Measurements from ENCODE around the gene LRRC36.
A peak's percentile ranks its signal among the peaks of the same experiment; 100 is the strongest.
"Not testable (repeated sequence)": the region's sequence is repeated elsewhere in the genome, so short reads cannot be mapped to it uniquely, and the experiment has no call there.

LRRC36 gene

DNA sequence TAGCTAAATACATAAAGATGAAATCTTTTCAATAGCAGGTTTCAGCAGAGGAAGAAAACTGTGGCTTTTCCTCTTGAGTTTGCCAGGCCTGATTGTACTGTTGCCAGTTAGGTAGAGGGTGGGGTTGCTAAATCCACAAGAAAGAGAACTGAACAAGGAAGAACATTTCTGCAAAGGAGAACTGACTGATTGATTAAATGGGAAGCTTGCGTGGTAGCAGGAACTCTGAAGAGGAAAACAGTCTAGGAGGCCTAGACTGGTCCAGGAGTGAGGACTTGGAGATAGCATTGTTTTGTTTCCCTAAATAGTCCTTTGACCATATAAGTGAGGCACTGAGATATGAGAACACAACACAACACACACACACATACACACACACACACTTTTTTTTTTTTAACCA lies 18.8 kb downstream of the LRRC36 start:
- no peak for FAIRE-seq

DNA sequence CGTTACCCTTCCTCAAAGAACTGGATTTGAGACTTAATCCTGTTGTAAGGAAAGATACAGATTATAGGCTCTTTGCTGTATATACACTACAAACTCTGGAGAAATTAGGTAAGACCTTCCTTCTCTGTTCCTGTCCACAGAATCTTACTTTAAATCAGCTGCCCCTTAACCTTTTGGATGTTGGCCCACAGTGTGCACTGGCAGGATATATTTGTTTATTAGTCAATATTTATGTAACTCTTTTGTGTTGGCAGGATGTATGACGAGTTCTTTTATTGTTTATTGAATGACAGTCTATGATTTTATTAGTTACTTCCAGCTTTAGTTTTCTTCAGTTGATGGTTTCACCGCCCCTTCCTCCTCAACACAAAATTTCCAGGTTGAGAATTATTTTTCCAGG lies 19.7 kb downstream of the LRRC36 start:
- no peak for FAIRE-seq

GRCh38 chr16:67349172-67349571 lies 22.6 kb downstream of the LRRC36 start:
- no peak for FAIRE-seq

DNA sequence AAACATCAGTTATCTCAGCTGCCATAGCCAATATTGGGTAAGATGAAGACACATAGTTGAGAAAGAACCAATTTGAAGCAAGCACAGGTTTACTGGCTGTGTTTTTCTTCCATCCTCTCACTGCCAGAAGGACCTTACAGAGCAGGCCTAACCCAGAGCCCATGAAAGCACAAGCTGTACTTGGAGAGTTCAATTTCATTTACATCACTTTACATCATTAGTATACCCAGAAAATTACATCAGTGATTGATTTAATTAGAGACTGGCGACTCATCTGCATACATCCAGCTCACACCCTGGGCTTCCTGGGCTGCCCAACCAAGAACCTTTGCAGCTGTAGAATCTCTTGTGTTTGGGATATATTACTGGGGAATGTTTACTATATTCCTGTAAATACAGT lies 23.7 kb downstream of the LRRC36 start:
- FAIRE-seq = no peak

GRCh38 chr16:67352463-67352862 lies 25.8 kb downstream of the LRRC36 start:
- not testable (repeated sequence) for FAIRE-seq

GRCh38 chr16:67356396-67356795 lies 29.8 kb downstream of the LRRC36 start:
- FAIRE-seq = no peak

DNA sequence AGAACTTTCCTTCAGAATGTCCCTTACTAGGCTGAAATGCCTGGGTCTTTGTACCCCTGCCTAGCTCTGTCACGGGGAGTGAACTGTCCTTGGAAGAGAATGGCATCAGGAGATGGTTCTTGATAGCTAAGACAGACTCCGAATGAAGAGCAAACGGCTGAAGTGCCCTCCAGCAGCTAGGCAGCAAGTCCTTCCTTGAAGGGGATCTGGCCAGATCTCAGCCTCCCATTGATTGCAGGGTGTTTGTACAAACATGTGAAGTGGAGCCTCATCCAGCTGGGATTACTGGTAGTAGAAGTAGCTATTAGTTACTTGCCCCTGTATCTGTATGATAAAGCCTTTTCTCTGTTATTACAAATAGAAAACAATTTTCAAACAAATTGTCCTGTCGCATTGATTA lies 30.9 kb downstream of the LRRC36 start:
- FAIRE-seq = no peak

- not testable (repeated sequence) for FAIRE-seq
Observed at GRCh38 chr16:67359540-67360269, 33.1 kb downstream of the LRRC36 start.

- FAIRE-seq = no peak
Observed at GRCh38 chr16:67361038-67361437, 34.4 kb downstream of the LRRC36 start.

DNA sequence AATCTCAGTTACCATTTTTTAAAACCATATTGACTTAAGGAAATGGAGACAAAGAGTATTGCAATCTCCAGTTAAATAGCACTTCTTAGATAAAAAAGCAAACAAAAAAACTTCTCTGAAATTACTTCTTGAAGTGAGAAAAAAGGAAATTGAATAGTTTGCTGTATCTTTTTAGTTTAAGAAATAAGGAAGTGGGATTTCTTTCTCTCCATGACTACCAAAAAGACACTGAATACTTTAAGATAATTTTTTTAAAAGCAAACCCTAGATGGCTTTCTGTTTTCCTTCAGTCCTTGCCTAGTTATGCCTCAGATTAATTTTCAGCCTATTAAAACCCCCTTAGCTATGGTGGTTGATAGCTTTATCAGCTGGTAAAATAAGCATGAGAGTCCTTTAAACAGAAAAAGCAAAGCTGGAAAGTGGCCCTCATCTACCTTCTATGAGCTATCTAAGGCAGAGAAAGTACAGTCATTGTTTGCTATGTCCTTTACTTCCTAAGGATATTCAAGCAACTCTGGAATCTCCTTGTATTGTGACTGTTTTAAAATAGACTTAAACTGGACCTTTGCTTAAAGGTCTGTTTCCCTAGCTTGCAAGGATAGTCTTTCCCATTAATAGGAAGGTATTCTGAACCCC lies 38.1 kb downstream of the LRRC36 start:
- FAIRE-seq = no peak

DNA sequence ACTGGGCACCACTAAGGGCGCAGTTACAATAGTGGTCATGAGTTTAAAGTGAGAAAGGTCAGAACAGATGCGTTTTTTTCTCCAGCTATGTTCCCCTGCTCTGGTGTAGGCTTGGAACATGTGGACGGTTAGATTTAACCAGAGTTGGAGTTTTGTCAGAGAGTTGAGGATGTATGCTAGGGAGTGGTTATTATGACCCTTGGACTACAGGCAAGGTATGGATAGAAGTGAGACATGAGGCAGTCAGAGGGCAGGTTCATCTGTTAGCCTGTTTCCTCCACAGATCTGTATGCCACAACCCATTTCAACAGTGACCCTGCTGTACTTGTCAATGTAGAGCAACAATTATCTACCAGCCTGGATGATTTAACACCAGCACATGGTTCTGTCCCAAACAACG lies 44.0 kb downstream of the LRRC36 start:
- no peak for FAIRE-seq

DNA sequence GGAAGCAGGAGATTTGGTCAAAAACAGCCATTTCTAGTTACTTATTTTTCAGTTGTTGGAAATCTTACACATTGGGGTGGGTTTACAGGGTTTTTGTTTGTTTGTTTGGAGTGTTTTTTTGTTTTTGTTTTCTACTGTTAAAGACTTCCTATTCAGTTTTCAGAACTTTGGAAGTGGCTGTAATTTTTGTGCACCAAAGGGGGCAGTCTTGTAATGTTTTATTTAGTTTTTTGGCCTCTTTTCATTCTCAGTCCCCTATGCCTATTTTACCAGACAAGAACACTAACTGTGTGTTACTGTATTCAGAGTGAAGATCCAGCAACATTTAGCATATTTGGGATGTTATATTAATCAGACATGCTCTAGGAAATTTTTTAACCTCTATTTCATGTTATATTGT lies 46.0 kb downstream of the LRRC36 start:
- FAIRE-seq = peak; percentile 86

DNA sequence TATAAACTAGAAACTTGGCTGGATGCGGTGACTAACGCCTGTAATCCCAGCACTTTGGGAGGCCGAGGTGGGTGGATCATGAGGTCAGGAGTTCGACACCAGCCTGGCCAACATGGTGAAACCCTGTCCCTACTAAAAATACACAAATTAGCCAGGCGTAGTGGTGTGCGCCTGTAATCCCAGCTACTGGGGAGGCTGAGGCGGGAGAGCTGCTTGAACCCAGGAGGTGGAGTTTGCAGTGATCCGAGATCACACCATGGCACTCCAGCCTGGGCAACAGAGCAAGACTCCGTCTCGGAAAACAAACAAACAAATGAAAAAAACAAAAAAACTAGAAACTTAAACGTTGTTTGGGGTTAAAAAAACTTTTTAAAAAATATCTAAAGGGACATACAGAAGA lies 49.4 kb downstream of the LRRC36 start:
- FAIRE-seq = not testable (repeated sequence)

GRCh38 chr16:67378642-67379041 lies 52.0 kb downstream of the LRRC36 start:
- no peak for FAIRE-seq

GRCh38 chr16:67383284-67383683 lies 56.7 kb downstream of the LRRC36 start:
- FAIRE-seq = no peak

- no peak for FAIRE-seq
Observed at GRCh38 chr16:67384778-67385510, 58.3 kb downstream of the LRRC36 start.

DNA sequence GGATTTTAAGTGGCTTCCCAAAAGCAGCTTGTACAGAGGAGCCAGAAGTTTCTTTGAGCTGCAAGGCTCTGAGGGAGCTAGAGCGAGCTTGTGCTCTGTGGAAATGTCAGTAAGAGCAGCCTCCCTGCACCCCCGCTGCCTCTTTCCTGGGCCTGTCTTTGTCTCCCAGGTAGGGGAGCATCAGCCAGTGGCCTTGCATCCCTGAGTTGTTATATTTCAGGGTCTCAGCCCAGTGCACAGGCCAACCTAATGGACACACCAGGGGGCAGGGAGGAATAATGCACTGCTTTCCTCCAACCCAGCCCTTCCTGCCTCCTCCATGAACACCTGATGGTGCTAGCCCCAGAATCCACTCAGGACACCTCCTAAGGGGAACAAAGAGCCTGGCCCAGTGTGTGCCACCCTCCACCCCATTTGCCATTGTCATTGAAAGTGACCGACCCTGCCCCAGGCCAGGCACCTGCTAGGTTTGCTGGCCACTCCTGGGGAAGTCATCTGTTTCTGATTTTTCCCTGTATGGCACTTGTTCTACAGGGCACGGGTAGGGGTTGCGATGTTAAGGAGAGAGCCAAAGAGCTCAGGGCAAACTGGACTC lies 60.3 kb downstream of the LRRC36 start:
- no peak for FAIRE-seq

DNA sequence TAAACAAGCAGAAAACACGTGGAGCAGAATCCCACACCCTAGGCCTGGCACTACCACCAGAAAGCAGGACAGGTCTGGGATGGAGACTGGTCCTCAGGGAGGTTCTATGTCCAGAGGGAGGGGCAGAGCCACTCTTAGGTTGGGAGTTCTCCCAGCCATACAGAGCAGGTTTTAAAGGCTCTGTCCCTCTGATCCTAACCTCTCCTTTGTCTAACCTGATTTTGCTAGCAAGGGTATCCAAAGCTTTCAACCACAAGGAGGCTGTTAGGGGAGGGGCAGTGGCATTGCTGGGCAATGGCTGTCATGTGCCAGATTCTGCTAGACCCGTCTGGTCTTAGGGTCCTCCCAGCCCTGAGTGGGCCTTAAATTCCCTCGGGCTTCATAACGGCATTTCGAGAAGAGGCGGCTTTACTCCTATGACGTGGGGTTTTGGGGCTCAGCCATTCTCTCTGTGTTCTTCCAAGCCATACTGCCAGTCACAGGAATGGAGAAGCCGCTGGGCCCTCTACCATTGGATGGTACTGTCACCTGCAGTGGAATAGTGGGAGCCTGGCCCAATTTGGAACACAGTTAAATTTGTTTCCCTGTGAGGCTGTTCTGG lies 61.0 kb downstream of the LRRC36 start:
- FAIRE-seq = no peak

- FAIRE-seq = no peak
Observed at GRCh38 chr16:67388191-67388590, 61.6 kb downstream of the LRRC36 start.

DNA sequence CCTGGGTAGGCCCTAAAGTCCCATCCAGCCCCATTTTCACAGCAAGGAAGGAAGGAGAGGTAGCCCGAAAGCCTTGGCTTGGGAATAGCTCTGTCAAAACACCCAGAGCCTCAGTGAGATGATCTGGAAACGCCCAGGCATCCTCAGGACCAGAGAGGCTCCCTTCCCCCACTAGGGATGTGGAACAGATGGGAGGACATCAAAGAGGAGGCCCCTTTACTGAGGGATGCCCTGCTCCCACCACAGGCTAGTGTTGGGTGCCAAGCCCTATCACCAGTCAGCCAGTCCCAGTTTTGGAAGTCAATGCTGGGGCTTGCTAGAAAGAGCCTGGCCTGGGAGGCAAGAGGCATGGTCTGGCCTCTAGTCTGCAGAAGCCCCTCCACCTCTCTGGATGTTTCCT lies 62.0 kb downstream of the LRRC36 start:
- FAIRE-seq = no peak

- no peak for FAIRE-seq
Observed at GRCh38 chr16:67389911-67390815, 63.5 kb downstream of the LRRC36 start.

GRCh38 chr16:67390816-67391423 lies 64.3 kb downstream of the LRRC36 start:
- no peak for FAIRE-seq
